Measurements from ENCODE around the gene C6orf163.

The C6orf163 gene

GRCh38 chr6:87333591-87334181 lies 10.9 kb upstream of the C6orf163 start:
- Histone ChIP-seq H3K27me3 (ENCODE audit: insufficient read depth, low read length) (no peaks in the 10 kb centered on the region), H3K27ac (ENCODE audit: low read depth, low read length) (no peak overlapping the region), H3K4me1 (ENCODE audit: insufficient read depth, low read length) (peaks cover 40% of the 10 kb centered on the region), H3K9me3 (ENCODE audit: insufficient read depth, low read depth, low read length) (no peaks in the 10 kb centered on the region), H3K4me3 (ENCODE audit: low read length) (no peak overlapping the region), H3K36me3 (ENCODE audit: insufficient read depth, low read length) (no peaks in the 10 kb centered on the region), H3K9ac (ENCODE audit: low read depth, low read length) (no peak overlapping the region)
- 76% methylated on average over 3 of the region's 3 CpGs for WGBS

- 100% methylated on average over 1 of the region's 1 CpG for WGBS
- Histone ChIP-seq H3K9ac (ENCODE audit: low read depth, low read length) (no peak overlapping the region), H3K9me3 (ENCODE audit: insufficient read depth, low read depth, low read length) (no peaks in the 10 kb centered on the region), H3K4me1 (ENCODE audit: insufficient read depth, low read length) (peaks cover 34% of the 10 kb centered on the region), H3K36me3 (ENCODE audit: insufficient read depth, low read length) (no peaks in the 10 kb centered on the region), H3K27me3 (ENCODE audit: insufficient read depth, low read length) (no peaks in the 10 kb centered on the region), H3K27ac (ENCODE audit: low read depth, low read length) (no peak overlapping the region), H3K4me3 (ENCODE audit: low read length) (no peak overlapping the region)
These were observed 9.9 kb upstream of the C6orf163 start for GRCh38 chr6:87334683-87335082.

DNA sequence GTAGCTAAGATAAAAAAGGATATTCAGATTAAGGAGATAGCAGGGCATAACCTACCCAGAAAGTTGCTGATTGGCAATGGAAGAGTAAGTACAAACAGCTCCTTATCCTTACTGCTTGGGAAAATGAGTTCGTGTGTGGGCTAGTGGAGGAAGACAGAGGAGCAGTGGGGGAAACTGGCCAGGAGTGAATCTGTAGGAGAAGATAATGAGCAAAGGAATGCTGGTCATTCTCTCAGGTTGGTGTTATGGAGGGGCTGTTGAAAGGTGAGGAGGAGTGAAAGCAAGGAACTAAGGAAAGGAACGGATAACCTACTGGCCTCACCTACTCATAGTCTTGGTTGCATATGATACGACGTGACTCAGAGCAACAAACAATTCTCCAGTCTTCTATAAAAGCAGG lies 8.2 kb upstream of the C6orf163 start:
- H3K36me3 ChIP-seq (ENCODE audit: insufficient read depth, low read length): no peaks in the 10 kb centered on the region
- H3K9ac ChIP-seq (ENCODE audit: low read depth, low read length): no peak overlapping the region
- WGBS: 72% methylated on average over 3 of the region's 4 CpGs
- no peak overlapping the region for H3K27ac ChIP-seq (ENCODE audit: low read depth, low read length)
- no peak overlapping the region for H3K4me3 ChIP-seq (ENCODE audit: low read length)
- no peaks in the 10 kb centered on the region for H3K27me3 ChIP-seq (ENCODE audit: insufficient read depth, low read length)
- H3K4me1 ChIP-seq (ENCODE audit: insufficient read depth, low read length): peaks cover 28% of the 10 kb centered on the region
- H3K9me3 ChIP-seq (ENCODE audit: insufficient read depth, low read depth, low read length): no peaks in the 10 kb centered on the region

- no peak overlapping the region for H3K27ac ChIP-seq (ENCODE audit: low read depth, low read length)
- peaks cover 15% of the 10 kb centered on the region for H3K4me1 ChIP-seq (ENCODE audit: insufficient read depth, low read length)
- no peaks in the 10 kb centered on the region for H3K27me3 ChIP-seq (ENCODE audit: insufficient read depth, low read length)
- H3K9ac ChIP-seq (ENCODE audit: low read depth, low read length): no peak overlapping the region
- 0 out of 2 replicates have a peak, but pooled peaks cover 3% of the 10 kb centered on the region for H3K36me3 ChIP-seq (ENCODE audit: insufficient read depth, low read length)
- H3K9me3 ChIP-seq (ENCODE audit: insufficient read depth, low read depth, low read length): no peaks in the 10 kb centered on the region
- no peak overlapping the region for H3K4me3 ChIP-seq (ENCODE audit: low read length)
- 89% methylated on average over 3 of the region's 4 CpGs for WGBS
These were observed 4.4 kb upstream of the C6orf163 start for GRCh38 chr6:87340230-87340629.

- Histone ChIP-seq H3K4me1 (ENCODE audit: insufficient read depth, low read length) (peaks cover 11% of the 10 kb centered on the region), H3K27ac (ENCODE audit: low read depth, low read length) (no peak overlapping the region), H3K36me3 (ENCODE audit: insufficient read depth, low read length) (0 out of 2 replicates have a peak, but pooled peaks cover 3% of the 10 kb centered on the region), H3K9ac (ENCODE audit: low read depth, low read length) (no peak overlapping the region), H3K9me3 (ENCODE audit: insufficient read depth, low read depth, low read length) (no peaks in the 10 kb centered on the region), H3K27me3 (ENCODE audit: insufficient read depth, low read length) (no peaks in the 10 kb centered on the region), H3K4me3 (ENCODE audit: low read length) (no peak overlapping the region)
- WGBS: 91% methylated on average over 2 of the region's 2 CpGs
These were observed 3.5 kb upstream of the C6orf163 start for GRCh38 chr6:87341158-87341557.

DNA sequence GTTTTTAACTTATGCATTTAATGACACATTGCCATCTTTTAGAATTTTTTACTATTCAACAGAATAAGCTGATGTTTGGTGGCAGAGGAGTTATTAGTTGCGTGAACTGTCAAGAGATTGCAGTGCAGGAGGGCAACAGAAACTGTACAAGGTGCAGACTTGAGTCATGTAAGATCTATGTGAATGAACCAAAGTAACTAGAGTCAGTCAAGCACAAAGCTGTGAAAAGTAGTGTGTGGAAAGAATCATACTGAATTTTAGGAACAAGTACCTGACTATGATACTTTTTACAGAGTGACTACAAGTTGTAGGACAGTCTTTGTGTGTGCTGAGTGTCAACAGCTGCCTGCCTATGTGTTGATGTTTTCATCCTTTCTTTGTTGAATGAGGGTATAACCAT lies 2.7 kb upstream of the C6orf163 start:
- 90% methylated on average over 1 of the region's 1 CpG for WGBS
- Histone ChIP-seq H3K27ac (ENCODE audit: low read depth, low read length) (no peak overlapping the region), H3K4me3 (ENCODE audit: low read length) (no peak overlapping the region), H3K9ac (ENCODE audit: low read depth, low read length) (no peak overlapping the region), H3K9me3 (ENCODE audit: insufficient read depth, low read depth, low read length) (no peaks in the 10 kb centered on the region), H3K4me1 (ENCODE audit: insufficient read depth, low read length) (peaks cover 3% of the 10 kb centered on the region; the same call in 1 of the 2 replicates), H3K27me3 (ENCODE audit: insufficient read depth, low read length) (no peaks in the 10 kb centered on the region), H3K36me3 (ENCODE audit: insufficient read depth, low read length) (0 out of 2 replicates have a peak, but pooled peaks cover 3% of the 10 kb centered on the region)

DNA sequence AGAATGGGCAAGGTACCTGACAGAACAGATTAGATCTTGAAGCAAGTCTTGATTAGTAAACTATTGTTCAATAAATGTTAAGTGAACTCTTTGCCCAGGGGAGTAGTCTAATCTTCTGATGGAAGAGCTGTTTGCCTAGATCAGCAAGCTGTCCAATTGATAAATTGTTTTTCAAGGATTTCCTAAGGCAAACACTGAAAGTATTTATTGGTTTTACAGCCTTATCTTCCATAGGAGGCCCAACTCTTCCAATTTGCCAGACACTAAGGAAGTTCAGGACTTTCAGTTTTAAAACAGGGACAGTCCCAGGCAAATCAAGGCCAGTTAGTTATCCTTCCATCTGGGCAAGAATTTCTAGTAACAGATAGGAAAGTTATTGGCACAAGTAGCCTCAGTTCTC lies 1.8 kb upstream of the C6orf163 start:
- H3K27me3 ChIP-seq (ENCODE audit: insufficient read depth, low read length): no peaks in the 10 kb centered on the region
- H3K4me1 ChIP-seq (ENCODE audit: insufficient read depth, low read length): no peaks in the 10 kb centered on the region
- H3K27ac ChIP-seq (ENCODE audit: low read depth, low read length): no peak overlapping the region
- no peak overlapping the region for H3K4me3 ChIP-seq (ENCODE audit: low read length)
- 0 out of 2 replicates have a peak, but pooled peaks cover 3% of the 10 kb centered on the region for H3K36me3 ChIP-seq (ENCODE audit: insufficient read depth, low read length)
- no peak overlapping the region for H3K9ac ChIP-seq (ENCODE audit: low read depth, low read length)
- no peaks in the 10 kb centered on the region for H3K9me3 ChIP-seq (ENCODE audit: insufficient read depth, low read depth, low read length)

GRCh38 chr6:87346700-87347099 lies 2.1 kb downstream of the C6orf163 start:
- 0 out of 2 replicates have a peak, but pooled peaks cover 3% of the 10 kb centered on the region for H3K36me3 ChIP-seq (ENCODE audit: insufficient read depth, low read length)
- no peaks in the 10 kb centered on the region for H3K4me1 ChIP-seq (ENCODE audit: insufficient read depth, low read length)
- no peak overlapping the region for H3K9ac ChIP-seq (ENCODE audit: low read depth, low read length)
- H3K9me3 ChIP-seq (ENCODE audit: insufficient read depth, low read depth, low read length): no peaks in the 10 kb centered on the region
- 97% methylated on average over 2 of the region's 3 CpGs for WGBS
- no peak overlapping the region for H3K27ac ChIP-seq (ENCODE audit: low read depth, low read length)
- no peak overlapping the region for H3K4me3 ChIP-seq (ENCODE audit: low read length)
- H3K27me3 ChIP-seq (ENCODE audit: insufficient read depth, low read length): no peaks in the 10 kb centered on the region

- H3K4me1 ChIP-seq (ENCODE audit: insufficient read depth, low read length): no peaks in the 10 kb centered on the region
- no peaks in the 10 kb centered on the region for H3K36me3 ChIP-seq (ENCODE audit: insufficient read depth, low read length)
- no peaks in the 10 kb centered on the region for H3K27me3 ChIP-seq (ENCODE audit: insufficient read depth, low read length)
- no peak overlapping the region for H3K9ac ChIP-seq (ENCODE audit: low read depth, low read length)
- WGBS: 93% methylated on average over 2 of the region's 2 CpGs
- no peak overlapping the region for H3K27ac ChIP-seq (ENCODE audit: low read depth, low read length)
- no peak overlapping the region for H3K4me3 ChIP-seq (ENCODE audit: low read length)
- H3K9me3 ChIP-seq (ENCODE audit: insufficient read depth, low read depth, low read length): no peaks in the 10 kb centered on the region
These were observed 5.3 kb downstream of the C6orf163 start for GRCh38 chr6:87349896-87350295.

DNA sequence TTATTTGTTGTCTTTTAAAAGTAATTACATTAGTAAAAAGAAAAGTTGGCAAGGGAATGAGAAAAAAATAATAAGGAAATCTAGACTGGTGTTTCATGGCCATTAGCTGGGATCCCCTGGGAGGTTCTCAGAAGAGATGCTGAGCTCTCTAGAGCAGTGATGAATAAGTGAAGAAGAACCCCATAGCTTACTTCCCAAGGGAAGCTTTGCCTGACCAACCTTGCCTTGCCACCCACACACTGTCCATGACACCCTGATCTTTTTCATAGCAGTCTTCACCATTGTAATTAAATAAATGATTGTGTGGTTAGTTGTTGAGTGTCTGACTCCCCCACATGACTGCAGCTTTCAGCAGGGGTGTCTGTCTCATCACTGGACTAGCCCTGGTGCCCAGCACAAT lies 5.9 kb downstream of the C6orf163 start:
- Histone ChIP-seq H3K27ac (ENCODE audit: low read depth, low read length) (no peak overlapping the region), H3K4me3 (ENCODE audit: low read length) (no peak overlapping the region), H3K9me3 (ENCODE audit: insufficient read depth, low read depth, low read length) (no peaks in the 10 kb centered on the region), H3K4me1 (ENCODE audit: insufficient read depth, low read length) (no peaks in the 10 kb centered on the region), H3K9ac (ENCODE audit: low read depth, low read length) (no peak overlapping the region), H3K36me3 (ENCODE audit: insufficient read depth, low read length) (no peaks in the 10 kb centered on the region), H3K27me3 (ENCODE audit: insufficient read depth, low read length) (no peaks in the 10 kb centered on the region)

DNA sequence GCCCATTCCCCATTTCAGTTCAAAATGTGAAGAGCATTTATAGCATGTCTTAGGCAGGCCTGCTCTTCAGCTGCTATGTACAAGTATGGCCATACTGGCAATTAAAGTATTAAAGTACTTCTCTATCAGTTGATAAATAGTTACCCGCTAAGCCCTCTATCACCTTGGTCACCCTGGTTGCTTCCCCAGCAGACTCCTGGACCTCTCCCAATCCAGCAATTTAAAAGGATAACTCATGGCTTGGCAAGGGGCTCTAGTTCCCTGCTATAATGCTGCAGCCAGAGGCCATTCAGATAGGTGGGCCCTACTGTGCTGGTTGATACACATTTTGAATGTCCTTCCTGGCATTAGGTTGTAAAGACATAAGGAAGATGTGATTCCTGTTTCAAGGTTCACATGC lies 7.0 kb downstream of the C6orf163 start:
- no peaks in the 10 kb centered on the region for H3K36me3 ChIP-seq (ENCODE audit: insufficient read depth, low read length)
- 96% methylated on average over 1 of the region's 1 CpG for WGBS
- no peak overlapping the region for H3K9ac ChIP-seq (ENCODE audit: low read depth, low read length)
- H3K27ac ChIP-seq (ENCODE audit: low read depth, low read length): no peak overlapping the region
- no peaks in the 10 kb centered on the region for H3K4me1 ChIP-seq (ENCODE audit: insufficient read depth, low read length)
- H3K27me3 ChIP-seq (ENCODE audit: insufficient read depth, low read length): no peaks in the 10 kb centered on the region
- H3K9me3 ChIP-seq (ENCODE audit: insufficient read depth, low read depth, low read length): no peaks in the 10 kb centered on the region
- no peak overlapping the region for H3K4me3 ChIP-seq (ENCODE audit: low read length)

GRCh38 chr6:87356181-87356580 lies 11.6 kb downstream of the C6orf163 start:
- Histone ChIP-seq H3K9ac (ENCODE audit: low read depth, low read length) (no peak overlapping the region), H3K4me1 (ENCODE audit: insufficient read depth, low read length) (no peaks in the 10 kb centered on the region), H3K27ac (ENCODE audit: low read depth, low read length) (no peak overlapping the region), H3K9me3 (ENCODE audit: insufficient read depth, low read depth, low read length) (no peaks in the 10 kb centered on the region), H3K27me3 (ENCODE audit: insufficient read depth, low read length) (no peaks in the 10 kb centered on the region), H3K4me3 (ENCODE audit: low read length) (no peak overlapping the region), H3K36me3 (ENCODE audit: insufficient read depth, low read length) (no peaks in the 10 kb centered on the region; the same call in 1 of the 2 replicates)
- WGBS: 96% methylated on average over 4 of the region's 4 CpGs
